GM21529 (cell line): Measurements from ENCODE around the gene ACTN4.

Experiments used
- ATAC-seq: cut with Tn5 transposase; IDR thresholded peaks from one replicate; pipeline ENCODE4 v1.9.1; 2021; ENCODE audit not compliant: unreplicated experiment

Gene ACTN4

DNA sequence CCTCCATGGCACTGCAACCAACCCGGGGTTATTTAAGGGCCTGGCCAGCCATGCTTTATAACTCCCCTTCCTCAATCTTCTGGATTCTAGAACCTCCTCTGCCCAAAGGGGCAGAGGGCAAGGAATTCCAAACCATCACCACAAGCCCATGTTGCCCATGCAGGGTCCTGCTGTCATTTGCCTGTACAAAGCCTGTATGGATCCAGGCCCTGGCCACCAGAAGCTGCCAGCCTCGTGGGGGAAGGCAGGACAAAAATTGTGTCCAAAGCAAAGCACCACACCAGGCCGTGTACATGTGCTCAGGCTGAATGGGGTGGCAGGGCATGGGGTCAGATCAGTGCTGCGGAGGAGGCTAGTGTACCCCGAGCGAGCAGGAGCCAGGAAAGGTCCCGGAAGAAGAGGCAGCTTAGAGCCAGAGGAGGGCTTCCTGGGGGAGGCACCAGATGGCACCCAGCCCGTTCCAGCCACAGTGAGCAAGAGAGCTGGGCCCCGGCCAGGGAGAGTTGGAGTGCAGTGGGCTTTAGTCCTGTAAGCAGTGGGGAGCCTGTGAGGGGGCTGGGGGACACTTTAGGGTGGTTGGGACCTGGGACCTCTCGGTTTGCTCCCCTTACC lies 61.1 kb downstream of the ACTN4 start:
- ATAC-seq, result no peak

DNA sequence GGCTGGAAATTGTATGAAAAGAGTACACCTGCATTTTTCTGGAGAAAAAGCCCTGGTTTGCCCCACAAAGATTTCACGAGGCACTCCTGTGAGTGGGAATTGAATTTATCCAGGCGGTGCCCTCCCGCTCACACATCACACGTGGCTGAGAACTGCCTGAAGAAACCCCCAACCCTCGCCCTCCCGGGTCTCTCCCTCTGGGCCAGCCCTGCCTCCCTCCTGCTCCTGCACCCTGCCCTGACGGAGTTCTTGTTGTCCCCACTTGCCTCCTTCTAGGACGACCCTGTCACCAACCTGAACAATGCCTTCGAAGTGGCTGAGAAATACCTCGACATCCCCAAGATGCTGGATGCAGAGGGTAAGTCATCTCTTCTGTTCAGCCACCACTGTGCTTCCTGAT lies 61.7 kb downstream of the ACTN4 start:
- ATAC-seq, result no peak

- no peak for ATAC-seq
Observed at GRCh38 chr19:38709671-38710415, 62.4 kb downstream of the ACTN4 start.

- ATAC-seq, result no peak
Observed at GRCh38 chr19:38710416-38710702, 62.9 kb downstream of the ACTN4 start.

GRCh38 chr19:38710928-38711725 lies 63.7 kb downstream of the ACTN4 start:
- ATAC-seq, result no peak

DNA sequence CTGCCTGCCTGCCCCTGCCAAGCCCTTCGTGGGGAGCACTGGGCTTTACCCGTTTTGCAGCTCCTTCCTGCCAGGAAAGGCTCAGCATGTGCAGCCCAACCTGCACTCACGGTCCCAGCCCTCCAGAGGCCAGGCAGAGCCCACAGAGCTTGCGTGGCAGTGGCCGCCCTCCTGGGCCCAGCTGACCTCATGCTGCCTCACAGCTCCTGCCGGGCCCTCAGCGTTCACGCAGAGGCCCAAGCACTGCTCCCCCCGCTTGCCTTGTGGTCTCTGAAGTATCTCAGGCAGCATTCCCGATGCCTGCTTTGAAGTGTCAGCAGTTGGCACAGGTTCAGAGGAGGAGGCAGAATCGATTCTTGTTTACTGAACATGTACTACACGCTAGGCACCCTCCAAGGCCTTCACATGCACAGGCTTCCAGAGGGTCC lies 64.3 kb downstream of the ACTN4 start:
- no peak for ATAC-seq

GRCh38 chr19:38712161-38712748 lies 64.8 kb downstream of the ACTN4 start:
- ATAC-seq, result no peak

GRCh38 chr19:38713227-38713649 lies 65.8 kb downstream of the ACTN4 start:
- no peak for ATAC-seq

DNA sequence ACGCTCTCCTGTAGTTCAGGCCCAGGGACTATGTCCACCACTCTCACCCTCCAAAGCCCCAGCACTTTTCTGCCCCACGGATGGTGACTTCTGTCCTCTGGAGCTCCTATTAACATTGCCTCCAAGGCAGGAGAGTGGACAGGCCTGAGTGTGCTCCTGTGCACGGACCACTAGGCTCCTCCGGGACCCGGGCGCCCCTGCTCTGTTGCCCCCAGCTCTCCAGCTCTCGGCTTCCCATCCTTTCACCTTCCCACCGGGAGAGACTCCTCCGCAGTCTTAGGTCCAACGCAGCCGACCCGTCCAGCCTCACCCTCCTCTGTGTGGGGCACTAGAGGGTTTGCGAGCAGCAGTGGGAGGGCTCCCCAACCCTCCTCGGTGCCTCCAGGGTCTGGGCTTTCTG lies 66.4 kb downstream of the ACTN4 start:
- no peak for ATAC-seq

GRCh38 chr19:38714354-38714778 lies 66.9 kb downstream of the ACTN4 start:
- no peak for ATAC-seq

GRCh38 chr19:38715555-38715954 lies 68.1 kb downstream of the ACTN4 start:
- ATAC-seq, result no peak

DNA sequence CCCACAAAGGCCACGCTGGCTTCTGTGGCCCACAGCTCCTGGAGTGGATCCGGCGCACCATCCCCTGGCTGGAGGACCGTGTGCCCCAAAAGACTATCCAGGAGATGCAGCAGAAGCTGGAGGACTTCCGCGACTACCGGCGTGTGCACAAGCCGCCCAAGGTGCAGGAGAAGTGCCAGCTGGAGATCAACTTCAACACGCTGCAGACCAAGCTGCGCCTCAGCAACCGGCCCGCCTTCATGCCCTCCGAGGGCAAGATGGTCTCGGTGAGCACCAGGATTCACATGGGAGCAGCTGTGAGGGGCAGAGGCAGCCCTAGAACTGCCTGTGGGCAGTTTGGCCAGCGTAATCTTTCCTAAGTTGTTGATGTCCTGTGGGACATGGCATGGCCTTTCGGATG lies 69.6 kb downstream of the ACTN4 start:
- no peak for ATAC-seq

GRCh38 chr19:38717855-38718254 lies 70.4 kb downstream of the ACTN4 start:
- no peak for ATAC-seq

DNA sequence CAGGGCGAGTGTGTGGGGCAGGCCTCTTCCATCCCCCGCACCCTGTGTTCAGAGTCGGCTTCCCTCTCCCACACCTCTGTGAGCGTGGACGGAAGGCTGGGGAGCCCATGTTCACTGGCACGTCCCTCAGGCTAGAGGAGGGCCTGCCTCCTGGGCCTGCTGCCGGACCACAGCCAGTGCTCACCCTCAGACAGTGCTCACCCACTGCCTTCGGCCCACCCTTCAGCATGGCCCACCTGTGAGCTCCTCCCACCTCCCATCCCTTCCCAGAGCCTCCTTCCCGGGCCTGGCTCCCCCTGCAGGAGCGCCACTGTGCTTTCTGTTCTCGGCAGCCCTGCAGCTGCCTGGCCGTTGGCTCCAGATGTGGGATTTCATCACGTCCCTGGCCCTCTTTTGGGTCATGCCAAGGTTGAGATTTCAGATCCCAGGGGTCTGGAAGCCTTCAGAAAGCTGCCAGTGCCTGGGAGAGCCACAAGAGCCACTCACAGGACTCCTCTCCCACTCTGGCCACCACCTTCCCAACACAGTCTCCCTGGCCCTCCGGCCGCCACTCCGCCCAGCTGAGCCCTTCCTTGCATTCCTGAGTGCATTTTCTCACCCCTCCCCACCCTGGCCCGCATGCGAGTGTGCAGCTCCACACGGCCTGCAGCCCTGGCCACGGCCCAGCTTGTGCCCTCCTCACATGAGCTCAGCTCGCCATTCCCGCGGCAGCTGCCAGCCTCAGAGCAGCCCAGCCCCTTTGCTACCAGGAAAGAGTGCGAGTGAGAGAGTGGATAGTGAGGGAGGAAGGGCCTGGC lies 71.5 kb downstream of the ACTN4 start:
- ATAC-seq, result no peak

DNA sequence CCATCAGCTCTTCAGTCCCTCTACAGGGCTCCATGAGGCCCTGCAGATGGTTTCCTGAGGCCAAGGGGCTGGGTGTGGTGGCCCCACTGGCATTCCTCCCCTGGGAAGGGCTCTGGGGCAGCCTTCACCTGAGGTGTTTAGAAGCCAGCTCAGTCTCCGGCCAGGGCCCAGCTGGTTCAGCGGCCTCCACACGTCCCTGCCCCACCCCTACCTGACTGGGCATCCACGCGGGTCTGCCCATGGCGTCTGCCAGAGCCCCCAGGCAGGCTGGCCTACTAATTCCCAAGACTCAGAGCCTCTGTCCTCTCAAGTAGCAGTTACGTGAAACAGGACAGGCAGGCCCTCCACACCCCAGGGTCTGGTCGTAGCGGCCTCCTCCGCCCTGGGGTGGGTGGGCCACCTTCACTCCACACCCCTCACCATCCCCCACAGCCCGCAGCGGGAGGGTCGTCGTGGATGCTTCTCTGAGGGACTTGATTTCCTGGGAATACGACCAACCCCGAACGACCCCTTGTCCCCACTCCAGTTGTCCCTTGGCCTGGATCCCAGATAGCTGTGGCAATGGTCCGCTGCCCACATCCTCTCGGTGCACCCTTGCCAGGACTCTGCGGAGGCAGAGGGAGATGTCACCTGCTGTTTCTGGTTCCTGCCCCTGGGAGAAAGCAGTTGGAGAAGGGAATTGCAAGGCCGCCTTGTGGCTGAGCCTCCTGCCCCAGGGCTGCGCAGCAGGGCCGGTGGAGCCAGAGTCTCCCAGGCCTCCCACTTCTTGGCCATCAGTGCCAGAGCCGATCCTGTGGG lies 72.5 kb downstream of the ACTN4 start:
- ATAC-seq, result no peak

DNA sequence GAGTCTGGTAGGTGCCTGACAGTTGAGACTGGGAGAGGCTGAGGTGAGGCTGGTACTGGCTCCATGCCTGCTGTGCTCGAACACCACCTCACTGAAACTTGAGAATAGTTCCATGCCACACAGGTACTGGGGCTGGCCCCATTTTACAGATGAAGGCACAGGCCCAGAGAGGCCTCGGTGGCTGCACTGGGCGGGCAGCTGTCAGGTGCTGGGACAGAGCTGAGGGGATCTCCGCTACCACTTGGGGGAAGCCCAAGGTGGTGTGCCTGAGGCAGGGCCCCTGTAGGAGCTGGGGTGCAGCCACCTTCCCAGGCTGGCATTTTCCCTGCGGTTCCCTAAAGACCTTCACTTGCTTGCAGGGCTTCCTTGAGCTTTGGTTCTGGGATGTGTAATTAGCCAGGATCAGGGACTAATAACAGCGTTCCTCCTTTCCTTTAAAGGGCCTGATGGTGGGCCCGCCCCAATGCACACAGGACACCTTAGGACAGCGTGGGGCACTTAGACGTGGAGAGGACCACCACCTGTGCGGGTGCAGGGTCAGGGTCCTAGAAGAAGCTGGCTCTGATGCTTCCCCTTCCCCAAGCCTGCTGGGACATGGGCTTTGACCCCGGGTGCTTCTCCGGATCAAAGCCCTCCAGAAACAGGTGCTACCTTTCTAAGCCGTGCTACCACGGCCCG lies 73.2 kb downstream of the ACTN4 start:
- no peak for ATAC-seq

DNA sequence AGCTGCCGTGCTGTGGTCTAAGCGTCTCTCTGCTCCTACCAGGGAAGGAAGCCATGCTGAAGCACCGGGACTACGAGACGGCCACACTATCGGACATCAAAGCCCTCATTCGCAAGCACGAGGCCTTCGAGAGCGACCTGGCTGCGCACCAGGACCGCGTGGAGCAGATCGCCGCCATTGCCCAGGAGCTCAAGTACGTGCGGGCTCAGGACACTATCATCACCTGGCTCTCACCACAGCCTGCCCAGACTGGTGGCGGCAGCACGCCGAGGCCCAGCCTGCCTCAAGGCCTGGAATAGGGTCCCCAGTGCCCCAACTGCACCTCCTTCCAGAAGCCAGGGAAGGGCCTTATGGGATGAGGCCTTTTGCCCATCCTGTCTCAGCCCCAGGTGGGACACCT lies 74.0 kb downstream of the ACTN4 start:
- no peak for ATAC-seq

DNA sequence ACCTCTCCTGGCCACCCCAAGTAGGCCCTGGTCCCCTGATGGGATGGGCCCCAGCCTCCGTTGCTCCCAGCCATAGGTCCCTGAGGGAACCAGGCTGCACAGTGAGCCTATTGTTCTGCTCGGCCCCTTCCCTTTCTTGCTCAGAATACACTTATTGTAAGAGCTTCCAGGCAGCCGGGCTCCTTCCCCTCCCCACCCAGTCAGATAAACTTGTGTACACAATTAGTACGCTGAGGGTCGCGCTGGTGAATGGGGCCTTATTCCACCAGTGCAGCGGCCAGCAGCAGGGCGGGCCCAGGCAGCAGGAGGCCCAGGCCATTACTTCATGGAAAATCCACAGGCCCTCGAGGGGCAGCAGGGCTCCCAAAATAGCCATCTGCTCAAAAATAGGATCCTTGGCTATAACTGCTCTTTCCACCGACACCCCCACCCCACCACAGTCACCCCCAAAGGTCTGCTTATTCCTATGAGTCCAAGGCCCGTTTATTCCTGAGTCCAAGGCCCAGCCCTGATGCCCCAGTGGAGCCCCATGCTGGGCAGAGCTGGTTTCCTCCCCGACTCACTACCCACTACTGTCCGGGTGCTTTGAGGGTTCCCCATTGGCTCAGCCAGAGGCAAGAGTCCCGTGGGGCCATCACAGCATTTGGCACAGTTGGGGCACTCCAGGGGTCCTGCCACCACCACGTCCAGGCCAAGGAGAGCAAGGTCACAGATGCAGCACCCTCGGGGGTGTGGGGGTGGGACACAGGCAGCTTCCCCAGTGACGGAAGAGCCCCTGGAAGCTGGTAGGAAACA lies 74.7 kb downstream of the ACTN4 start:
- ATAC-seq, result no peak
